T-helper 2 cell (primary cell): Measurements from ENCODE around the gene AHCY.
"Not testable (repeated sequence)": the region's sequence is repeated elsewhere in the genome, so short reads cannot be mapped to it uniquely, and the experiment has no call there.

Source experiments
- DNase-seq, 5 experiments: peaks; one replicate each; pipeline versions ENCODE4 v3.0.0 to v3.0.0-alpha.2; 2012 to 2022

AHCY gene

DNA sequence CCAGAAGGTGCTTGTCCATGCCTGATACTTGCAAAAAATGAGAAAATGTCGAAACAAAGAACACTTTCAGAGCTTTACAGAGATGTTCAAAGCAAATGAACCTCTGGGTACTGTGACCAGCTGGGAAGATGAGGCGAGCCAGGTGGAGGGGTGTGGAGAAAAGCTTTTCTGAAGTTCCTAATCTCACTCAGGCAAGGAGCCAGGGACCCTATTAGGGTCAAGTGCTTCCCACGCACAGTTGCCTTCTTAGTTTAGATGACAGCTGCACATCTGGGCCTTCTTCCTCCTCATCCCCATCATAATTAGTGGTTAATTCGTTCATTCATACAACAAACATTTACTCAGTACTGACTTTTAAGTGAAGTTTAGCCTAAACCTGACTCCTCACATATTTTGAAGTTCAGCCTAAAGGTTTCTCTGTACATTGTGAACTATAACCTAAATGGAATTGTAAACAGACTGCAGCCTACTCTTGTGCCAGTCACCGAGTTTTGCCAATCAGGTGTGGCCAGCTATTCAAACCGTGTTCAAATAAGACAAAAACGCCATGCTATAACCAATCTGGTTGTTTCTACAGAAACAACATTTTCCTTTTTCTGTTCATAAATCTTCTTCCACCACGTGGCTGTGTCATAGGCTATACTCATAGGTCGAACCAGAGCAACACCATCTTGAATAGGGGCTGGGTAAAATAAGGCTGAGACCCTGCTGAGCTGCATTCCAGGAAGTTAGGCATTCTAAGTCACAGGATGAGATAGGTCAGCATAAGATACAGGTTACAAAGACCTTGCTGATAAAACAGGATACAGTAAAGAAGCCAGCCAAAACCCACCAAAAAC lies 19.3 kb upstream of the AHCY start:
- DNase-seq, result no peak

DNA sequence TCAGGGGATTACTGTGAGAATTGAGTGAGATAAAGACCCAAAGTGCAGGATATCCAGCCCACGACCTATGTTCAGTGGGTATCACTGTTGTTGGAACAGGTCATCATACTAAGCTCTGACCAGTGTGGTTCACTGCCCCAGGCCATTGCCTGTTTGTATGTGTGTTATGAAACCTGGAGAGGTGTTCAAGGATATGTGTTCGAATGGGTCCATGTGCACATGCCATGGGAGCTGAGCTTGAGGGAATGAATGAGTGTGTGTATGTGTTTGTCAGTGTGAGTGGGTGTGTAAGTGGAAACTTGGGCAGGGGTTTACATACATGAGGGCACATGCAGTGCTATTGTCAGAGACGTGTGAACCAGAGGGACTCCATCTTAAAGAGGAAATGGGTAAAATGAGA lies 17.7 kb upstream of the AHCY start:
- no peak for DNase-seq

DNA sequence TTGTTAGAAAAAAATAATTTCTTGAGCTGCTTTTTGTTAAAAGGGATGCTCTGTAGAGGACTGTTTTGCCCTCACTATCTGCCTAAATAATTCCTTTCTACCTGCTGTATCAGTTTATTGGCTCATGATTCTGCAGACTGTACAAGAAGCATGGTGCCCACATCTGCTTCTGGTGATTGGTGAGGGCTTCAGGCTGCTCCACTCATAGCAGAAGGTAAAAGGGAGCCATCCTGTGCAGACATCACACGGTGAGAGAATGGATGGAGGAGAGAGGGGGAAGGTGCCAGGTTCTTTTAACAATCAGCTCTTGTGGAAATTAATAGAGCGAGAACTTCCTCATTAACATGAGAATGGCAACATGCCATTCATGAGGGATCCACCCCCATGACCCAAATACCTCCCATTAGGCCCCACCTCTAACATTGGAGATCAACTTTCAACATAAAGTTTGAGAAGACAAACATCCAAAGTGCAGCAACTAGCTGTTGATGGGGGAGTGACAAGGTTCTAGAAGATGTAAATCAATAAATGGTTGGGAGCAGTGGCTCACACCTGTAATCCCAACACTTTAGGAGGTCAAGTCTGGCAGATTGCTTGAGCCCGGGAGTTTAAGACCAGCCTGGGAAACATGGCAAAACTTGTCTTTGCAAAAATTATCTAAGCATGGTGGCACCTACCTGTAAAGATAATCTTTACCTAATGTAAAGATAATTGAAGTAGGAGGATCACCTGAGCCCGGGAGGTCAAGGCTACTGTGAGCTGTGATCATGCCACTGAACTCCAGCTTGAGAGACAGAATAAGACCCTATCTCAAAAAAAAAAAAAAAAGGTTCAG lies 15.7 kb upstream of the AHCY start:
- DNase-seq, result no peak

DNA sequence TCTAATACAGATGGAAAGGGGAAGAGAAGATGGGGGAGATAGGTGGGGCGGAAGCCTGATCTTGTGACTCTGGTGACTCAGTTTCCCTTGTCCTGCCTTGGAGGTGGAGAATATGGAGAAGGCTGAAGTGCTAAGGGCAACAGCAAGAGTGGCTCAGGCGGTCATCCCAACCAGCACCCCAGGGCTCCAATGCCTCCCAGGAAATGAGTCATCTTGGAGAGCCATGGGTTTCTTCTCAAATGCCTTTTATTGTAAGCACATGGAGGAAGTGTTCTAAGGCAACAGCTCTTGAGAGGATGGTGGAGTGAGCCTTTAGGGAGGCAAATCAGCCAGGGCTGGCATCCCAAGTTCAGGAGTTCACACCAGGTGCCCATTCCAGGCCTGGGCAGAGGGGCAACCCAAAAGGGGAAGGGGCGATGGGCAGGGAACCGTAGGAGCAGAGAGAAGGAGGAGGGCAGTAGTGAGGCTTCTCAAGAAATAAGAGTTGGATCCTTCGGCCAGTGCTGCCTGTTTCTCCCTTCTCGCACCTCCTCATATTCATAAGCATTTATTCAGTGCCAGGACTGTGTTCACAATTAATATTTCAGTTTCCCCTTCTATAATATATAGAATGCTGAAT lies 13.2 kb upstream of the AHCY start:
- DNase-seq, result no peak

DNA sequence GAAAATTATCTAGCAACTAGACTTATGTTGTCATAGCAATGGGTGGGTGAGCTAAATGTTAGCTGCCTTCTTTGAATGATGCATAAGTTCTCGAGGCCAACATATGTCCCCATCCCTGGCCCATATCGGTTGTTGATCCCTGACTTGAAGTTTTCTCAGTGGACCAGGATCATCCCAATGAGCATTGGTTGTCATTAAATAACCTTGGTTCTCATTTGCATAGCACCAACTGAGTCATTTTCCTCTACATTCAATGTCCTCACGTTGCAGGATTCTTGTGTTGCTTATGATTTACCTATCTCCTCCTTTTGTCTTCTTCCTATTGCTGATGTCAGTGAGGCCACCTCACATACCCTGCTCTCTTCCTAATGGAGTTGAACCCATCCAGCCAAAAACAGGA lies 12.1 kb upstream of the AHCY start:
- DNase-seq, result no peak

DNA sequence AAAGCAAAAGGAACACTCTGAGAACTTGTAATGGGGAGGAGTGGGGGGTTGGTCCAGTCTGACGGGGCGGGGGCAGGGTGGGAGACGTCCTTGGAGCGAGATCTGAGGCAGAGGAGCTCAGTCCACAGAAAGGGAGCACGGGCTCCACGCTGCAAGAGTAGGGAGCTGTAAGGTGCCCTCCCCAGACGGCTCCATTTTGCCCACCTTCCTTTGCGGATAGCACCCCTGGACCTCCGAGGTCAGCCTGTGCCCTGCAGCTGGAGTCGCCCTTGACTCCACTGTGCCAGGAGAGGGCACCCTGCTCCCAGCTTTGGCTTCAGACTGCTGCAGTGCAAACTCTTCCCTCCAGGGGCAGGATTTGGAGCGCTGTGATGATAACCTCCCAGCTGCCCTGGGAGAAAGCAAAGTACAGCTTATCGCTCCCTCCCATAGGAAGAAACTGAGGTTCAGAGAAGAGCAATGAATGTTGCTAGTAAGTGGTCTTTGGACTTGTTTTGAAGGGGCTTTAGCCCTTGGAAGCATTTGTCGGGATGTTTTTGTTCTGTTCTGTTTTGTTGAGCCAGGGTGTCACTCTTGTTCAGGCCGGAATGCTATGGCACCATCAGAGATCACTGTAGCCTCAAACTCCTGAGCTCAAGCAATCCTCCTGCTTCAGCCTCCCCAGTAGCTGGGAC lies 9.5 kb upstream of the AHCY start:
- DNase-seq, result peak; percentile 55 to 84 (median 78)

DNA sequence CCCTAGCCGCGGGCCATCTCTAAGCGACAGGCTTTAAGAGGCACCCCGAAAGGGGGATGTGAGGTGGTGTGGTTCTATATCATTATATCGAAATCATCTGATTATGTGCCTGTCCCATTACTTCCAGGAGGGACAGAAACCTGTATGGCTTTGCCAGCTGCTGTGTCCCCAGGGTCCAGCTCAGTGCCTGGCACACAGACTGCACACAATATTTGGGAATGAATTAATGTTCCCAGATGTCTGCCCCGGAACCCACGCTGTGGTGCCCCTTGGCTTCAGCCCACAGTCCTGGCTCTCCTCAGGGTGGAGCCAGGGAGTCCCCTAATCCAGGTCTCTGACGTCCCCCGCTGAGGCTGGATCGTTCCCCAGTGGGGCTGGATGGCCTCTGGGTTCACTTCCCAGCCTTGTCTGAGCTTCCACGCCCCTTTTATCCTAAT lies 8.9 kb upstream of the AHCY start:
- DNase-seq, result no peak

DNA sequence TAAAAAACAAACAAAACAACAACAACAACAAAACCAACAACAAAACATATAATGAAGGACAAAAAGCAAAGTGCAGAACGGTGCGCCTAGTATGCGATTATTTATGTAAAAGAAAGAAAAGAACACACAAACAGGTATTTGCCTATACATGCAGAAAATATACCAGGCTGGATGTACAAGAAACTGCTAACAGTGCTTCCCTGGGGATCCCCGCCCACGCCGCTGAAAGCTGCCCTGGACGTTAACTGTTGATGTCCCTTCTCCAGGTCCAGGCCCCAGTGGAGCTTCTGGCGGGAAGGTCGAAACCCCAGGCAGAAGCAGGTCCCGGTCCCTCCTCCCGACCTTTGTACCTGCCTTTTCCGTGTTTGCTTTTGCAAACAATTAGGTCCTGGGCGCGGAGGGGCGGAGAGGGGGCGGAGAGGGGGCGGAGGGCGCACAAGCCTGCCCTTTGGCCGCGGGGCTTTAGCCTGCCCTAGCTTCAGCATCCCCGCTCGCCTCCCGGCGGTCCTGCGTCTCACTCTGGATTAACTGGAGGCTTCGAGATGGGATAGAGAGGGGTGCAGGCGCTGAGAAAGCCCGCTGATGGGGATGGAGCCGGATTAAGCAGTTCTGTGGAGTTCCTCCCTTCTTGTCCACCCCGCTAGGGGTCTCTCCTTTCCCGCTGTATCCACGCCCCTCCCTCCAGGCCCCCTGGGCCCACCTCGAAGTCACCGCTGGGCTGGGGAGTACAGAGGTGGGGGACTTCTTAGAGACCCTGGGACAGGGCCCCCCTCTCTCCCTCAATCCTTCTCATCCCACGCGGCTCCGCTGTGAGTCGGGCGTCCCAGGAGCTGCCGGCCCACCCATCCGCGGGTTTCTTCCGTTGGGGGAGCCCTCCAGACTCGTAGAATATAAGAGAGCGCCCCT lies 8.2 kb upstream of the AHCY start:
- no peak for DNase-seq

DNA sequence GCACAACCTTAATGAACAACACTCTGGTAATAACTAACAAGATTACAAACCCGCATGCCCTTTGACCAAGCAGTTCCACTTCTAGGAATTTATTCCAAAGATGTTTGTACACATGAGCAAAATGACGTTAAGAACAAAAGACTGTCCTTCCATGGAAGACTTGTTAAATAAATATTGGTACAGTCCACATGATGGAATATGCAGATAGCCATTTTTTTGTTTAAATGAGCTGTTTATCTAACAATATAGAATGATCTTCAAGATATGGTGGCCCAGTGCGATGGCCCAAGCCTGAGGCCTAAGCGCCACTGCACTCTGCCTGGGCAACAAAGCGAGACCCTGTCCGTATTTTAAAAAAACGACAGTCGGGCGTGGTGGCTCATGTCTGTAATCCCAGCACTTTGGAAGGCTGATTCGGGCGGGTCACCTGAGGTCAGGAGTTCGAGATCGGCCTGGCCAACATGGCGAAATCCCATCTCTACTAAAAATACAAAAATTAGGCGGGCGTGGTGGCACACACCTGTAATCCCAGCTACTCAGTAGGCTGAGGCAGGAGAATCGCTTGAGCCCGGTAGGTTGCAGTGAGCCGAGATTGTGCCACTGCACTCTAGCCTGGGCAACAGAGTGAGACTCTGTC lies 7.4 kb upstream of the AHCY start:
- no peak for DNase-seq

DNA sequence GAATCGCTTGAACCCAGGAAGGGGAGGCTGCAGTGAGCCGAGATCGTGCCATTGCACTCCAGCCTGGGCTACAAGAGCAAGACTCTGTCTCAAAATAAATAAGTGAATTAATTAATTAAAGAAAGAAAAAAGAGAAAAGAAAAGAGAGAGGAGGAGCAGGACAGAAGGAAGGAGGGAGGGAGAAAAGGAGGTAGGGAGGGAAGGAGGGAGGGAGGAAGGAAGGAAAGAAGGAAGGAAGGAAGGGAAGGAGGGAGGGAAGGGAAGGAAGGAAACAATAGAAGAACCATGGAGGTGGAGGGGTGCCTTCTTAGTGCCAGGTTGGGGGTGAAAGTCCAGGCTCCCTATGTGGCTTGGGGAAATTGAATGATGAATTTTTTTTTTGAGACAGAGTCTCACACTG lies 6.5 kb upstream of the AHCY start:
- DNase-seq, result no peak

DNA sequence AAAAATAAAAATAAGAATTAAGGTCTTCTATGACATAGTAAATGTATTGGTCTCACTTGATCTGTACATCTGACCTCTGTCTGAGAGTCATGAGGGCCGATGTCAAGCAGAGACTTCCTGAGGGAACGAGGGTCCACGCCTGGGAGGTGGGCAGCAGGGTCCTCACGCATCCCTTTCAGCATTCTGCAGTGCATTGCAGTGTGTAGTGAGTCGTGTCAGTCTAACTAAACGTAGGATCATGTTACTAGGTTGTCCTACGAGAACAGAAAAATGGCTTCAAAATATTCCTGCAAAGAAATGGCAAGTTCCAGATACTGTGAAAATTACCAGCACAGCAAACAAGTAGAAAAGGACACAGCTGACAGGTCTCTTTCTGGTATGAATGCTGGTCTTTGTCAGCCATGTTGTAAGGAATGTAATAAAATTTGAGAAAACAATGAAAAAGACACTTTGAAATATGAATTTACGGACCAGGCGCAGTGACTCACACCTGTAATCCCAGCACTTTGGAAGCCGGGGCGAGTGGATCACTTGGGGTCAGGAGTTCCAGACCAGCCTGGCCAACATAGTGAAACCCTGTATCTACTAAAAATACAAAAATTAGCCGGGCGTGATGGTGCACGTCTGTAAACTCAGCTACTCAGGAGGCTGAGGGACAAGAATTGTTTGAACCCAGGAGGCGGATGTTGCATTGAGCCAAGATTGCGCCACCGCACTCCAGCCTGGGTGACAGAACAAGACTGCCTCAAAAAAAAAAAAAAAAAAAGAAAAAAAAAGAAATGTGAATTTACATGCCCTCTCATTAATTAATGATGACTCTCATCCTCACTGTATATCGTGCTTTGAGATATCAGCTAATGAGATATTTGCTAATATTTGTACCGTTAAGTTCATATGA lies 2.4 kb upstream of the AHCY start:
- no peak for DNase-seq

DNA sequence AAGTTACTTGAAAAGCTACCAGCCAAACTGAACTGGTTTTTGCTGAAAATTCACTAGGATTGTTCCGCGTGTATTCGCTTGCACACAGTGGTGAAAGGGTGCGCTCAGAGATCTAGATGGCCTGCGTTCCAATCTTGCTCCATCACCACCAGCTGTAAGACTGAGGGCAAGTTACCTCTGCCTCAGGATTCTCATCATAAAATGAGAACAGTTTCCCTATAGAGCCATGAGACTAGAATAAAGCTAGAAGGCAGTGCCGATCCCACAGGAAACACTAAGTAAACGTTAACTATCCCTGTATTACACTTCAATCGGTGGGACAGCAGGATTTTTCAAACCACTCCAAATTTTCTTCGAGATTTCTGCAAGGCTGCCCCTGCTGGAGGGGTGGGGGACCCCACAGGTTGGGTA lies 838 bp downstream of the AHCY start:
- DNase-seq, result peak in 1 of 5 experiments; percentile 8

DNA sequence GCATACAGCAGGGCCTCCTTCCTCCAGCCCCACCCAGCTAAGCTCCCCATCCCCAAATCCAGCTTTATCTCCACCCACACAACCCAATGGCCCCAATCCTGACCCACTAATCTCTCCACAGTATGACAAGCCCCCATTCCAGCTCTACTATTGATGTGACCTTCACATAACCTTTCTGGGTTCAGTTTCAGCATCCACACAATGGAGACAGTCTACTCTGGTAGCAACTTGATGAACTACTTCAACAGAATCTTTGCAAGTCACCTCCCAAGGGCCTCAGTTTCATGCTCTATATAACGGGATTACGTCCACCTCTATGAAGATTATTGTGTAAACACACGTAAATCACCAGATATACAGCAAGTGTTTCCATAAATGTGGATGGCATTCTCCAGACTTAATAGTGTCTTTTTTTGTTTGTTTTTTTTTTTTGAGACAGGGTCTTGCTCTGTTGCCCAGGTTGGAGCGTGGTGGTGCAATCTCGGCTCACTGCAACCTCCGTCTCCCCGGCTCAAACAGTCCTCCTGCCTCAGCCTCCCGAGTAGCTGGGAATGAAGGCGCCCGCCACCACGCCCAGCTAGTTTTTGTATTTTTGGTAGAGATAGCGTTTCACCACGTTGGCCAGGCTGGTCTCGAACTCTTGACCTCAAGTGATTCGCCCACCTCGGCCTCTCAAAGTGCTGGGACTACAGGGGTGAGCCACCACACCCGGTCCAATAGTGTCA lies 1.4 kb downstream of the AHCY start:
- no peak for DNase-seq

DNA sequence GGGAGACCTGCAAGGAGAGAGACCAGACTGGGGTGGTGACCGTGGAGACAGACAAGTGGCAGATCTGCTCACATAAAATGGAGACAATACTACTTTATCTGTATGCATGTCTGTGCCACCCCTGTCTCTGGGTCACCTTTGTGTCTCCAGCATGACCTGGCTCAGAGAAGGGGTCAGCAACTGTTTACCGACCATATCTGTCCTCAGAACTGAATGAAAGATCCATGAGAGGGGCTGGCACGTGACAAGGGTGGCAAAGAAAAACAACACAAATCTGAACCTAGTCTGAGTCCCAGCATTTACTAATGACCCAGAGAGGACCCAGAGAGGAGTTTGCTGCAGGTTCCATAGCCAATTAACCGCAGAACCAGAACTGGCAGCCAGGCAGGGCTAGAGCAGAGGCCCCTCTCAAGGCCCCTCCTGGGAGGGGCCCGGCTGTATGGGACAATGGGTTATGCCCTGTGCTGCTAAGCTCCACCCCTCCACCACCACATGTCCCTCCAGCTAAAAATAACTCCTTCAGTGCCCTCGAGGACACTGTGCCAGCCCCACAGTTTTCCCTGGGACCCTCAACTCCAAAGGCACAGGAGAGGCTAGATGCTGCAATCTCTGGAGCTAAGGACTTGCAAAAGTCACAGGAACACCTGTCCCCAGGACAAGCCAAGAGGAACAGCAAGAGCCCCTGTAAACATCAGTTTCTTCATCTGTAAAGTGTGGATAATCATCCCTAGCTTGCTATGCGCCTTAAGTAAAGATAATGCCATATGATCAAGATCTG lies 2.2 kb downstream of the AHCY start:
- no peak for DNase-seq

DNA sequence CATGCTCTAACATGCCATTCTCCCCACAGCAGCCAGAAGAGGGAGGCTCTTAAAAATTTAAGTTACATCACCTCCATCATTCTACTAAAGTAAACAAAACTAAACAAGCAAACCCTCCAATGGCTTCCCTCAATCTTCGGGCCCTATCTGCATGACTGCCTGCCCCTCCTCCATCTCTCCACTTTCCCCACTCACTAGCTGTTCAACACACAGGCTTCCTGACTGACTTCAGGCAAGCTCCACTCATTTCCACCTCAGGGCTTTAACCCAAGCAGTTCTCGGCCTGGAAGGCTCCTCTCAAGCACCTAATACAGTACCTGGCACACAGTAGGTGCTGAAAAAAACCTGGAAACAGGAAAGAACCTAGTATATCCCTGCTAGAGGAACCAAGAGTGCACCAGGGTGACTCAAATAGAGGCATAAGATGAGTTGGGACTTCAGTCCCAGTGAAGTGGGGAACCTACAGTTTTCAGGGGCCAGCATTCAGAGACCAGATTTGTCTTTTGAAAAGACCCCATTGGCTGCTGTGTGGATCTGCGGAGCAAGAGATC lies 2.8 kb downstream of the AHCY start:
- no peak for DNase-seq

DNA sequence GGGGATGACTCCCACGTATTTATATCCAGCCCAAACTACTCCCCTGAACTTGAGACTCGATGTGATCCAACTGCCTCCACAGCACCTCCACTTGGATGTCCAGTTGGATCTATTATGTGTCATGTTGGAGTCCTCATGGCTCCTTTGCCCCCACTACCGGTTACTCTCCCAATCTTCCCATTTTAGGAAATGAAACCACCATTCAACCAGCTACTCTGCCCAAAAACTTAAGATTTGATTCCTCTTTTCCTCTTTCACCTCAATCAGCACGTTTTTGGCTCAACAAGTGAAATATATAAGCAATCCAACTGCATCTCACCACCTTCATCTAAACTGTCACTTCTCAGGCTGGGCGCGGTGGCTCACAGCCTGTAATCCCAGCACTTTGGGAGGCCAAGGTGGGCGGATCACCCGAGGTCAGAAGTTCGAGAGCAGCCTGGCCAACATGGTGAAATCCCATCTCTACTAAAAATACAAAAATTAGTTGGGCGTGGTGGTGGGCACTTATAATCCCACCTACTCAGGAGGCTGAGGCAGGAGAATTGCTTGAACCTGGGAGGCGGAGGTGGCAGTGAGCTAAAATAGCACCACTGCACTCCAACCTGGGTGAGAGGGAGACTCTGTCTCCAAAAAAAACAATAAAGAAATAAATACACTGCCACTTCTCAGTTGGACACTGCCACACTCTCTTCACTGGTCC lies 3.4 kb downstream of the AHCY start:
- DNase-seq, result no peak

DNA sequence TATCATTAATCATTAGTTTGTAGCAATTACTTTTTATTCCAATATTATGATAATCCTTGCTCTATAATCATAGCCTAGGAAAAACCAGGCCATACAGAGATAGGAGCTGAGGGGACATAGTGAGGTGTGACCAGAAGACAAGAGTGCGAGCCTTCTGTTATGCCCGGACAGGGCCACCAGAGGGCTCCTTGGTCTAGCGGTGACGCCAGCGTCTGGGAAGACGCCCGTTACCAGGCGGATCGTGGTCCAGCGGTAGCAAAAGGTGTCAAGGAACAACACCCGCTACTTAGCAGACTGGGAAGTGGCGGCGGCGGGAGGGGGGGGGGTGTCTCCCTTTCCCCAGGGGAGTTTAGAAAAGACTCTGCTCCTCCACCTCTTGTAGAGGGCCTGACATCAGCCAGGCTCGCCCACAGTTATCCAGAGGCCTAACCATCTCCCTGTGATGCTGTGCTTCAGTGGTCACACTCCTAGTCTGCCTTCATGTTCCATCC lies 4.8 kb downstream of the AHCY start:
- not testable (repeated sequence) for DNase-seq

DNA sequence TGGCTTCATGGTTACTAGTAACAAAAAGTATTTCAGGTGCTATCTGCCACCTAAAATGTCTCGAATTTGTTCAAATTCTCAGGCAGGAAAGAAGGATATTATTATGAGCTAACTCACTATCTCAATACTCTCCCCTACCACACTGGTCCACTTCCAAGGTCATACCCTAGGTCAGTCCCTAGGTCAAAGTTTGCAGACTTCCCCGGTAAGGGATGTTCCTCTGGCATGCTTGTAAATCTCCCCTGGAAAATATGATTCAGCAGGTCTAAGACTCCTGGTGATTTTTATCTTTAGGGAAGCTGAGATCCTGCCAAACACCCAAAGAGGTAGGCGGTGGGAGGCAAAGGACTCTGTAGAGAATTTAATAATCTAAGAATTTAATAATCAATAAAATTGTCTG lies 6.7 kb downstream of the AHCY start:
- DNase-seq, result no peak
